Astrocyte (in vitro differentiated cells and primary cell): ENCODE data around the gene NOS1AP. TPM values are rescaled to one million over a fixed set of nuclear protein-coding genes. Genes with fewer than 3 reads are reported as not detected.

Source experiments
- DNase-seq: peaks from one replicate; pipeline ENCODE4 v3.0.0-alpha.2; 2010; ENCODE audit warnings: low read depth
- FAIRE-seq: peaks from 2 replicates; lab custom pipeline; 2011; peaks lifted over from hg19 to GRCh38; lab: Jason Lieb, UNC
- H2AFZ ChIP-seq: 2 replicates; pipeline ENCODE4 v1.6.0; 2012; ENCODE audit warnings: low read depth, low read length, inconsistent platforms
- H3K27ac ChIP-seq: 2 replicates; pipeline ENCODE4 v1.5.1; 2011; ENCODE audit warnings: low read depth, low read length, inconsistent platforms
- H3K27me3 ChIP-seq: 2 replicates; pipeline ENCODE4 v1.6.0; 2011; ENCODE audit warnings: low read length, inconsistent platforms; ENCODE audit not compliant: insufficient read depth
- H3K36me3 ChIP-seq: 2 replicates; pipeline ENCODE4 v1.5.1; 2011; ENCODE audit warnings: low read length, inconsistent platforms; ENCODE audit not compliant: insufficient read depth
- H3K4me1 ChIP-seq: 2 replicates; pipeline ENCODE4 v1.5.1; 2011; ENCODE audit warnings: low read length, inconsistent platforms; ENCODE audit not compliant: insufficient read depth
- H3K4me2 ChIP-seq: 2 replicates; pipeline ENCODE4 v1.6.0; 2012; ENCODE audit warnings: low read length, inconsistent platforms
- H3K4me3 ChIP-seq: 2 replicates; pipeline ENCODE4 v1.5.1; 2011; ENCODE audit warnings: low read depth, mild to moderate bottlenecking, low read length, inconsistent platforms; ENCODE audit not compliant: insufficient read depth
- H3K79me2 ChIP-seq: 2 replicates; pipeline ENCODE4 v1.6.0; 2012; ENCODE audit warnings: mild to moderate bottlenecking, low read length, inconsistent platforms; ENCODE audit not compliant: insufficient read depth
- H3K9ac ChIP-seq: 2 replicates; pipeline ENCODE4 v1.6.0; 2012; ENCODE audit warnings: mild to moderate bottlenecking, low read length, inconsistent platforms
- H3K9me3 ChIP-seq: 2 replicates; pipeline ENCODE4 v1.5.1; 2012; ENCODE audit warnings: low read depth, mild to moderate bottlenecking, low read length, inconsistent platforms; ENCODE audit not compliant: insufficient read depth
- H4K20me1 ChIP-seq: 2 replicates; pipeline ENCODE4 v1.6.0; 2012; ENCODE audit warnings: low read length, inconsistent platforms; ENCODE audit not compliant: insufficient read depth
- H3K27ac Mint-ChIP-seq: one replicate; pipeline ENCODE4 v1.8.0; 2021; ENCODE audit warnings: mild to moderate bottlenecking, mixed read lengths; ENCODE audit not compliant: unreplicated experiment
- H3K27me3 Mint-ChIP-seq: one replicate; pipeline ENCODE4 v1.8.0; 2021; ENCODE audit warnings: low read depth, mixed read lengths; ENCODE audit not compliant: unreplicated experiment
- H3K36me3 Mint-ChIP-seq: one replicate; pipeline ENCODE4 v1.8.0; 2021; ENCODE audit warnings: low read depth, mixed read lengths; ENCODE audit not compliant: unreplicated experiment
- H3K4me1 Mint-ChIP-seq: one replicate; pipeline ENCODE4 v1.8.0; 2021; ENCODE audit warnings: low read depth, mixed read lengths; ENCODE audit not compliant: unreplicated experiment
- H3K4me3 Mint-ChIP-seq: one replicate; pipeline ENCODE4 v1.8.0; 2021; ENCODE audit warnings: mild to moderate bottlenecking, moderate library complexity, mixed read lengths; ENCODE audit not compliant: unreplicated experiment
- H3K9me3 Mint-ChIP-seq: one replicate; pipeline ENCODE4 v1.8.0; 2021; ENCODE audit warnings: mild to moderate bottlenecking, mixed read lengths; ENCODE audit not compliant: unreplicated experiment
- EZH2 ChIP-seq: IDR thresholded peaks from 2 replicates; pipeline ENCODE4 v1.6.1; 2012; ENCODE audit warnings: mild to moderate bottlenecking, low read length, inconsistent platforms; ENCODE audit not compliant: insufficient read depth
- total RNA-seq: library from RNA; stranded (reverse); gene quantifications from 2 replicates; pipeline ENCODE4 v1.2.1, GENCODE V29; 2021
- TF ChIP-seq, protein P1 (sequence below): IDR thresholded peaks from 2 replicates; pipeline ENCODE4 v1.5.1; 2011; ENCODE audit warnings: low read depth, mild to moderate bottlenecking, inconsistent platforms, low read length, moderate library complexity; ENCODE audit not compliant: insufficient read depth

NOS1AP gene
- total RNA-seq, 1 donor from 2014 or later = 1.2 TPM

DNA sequence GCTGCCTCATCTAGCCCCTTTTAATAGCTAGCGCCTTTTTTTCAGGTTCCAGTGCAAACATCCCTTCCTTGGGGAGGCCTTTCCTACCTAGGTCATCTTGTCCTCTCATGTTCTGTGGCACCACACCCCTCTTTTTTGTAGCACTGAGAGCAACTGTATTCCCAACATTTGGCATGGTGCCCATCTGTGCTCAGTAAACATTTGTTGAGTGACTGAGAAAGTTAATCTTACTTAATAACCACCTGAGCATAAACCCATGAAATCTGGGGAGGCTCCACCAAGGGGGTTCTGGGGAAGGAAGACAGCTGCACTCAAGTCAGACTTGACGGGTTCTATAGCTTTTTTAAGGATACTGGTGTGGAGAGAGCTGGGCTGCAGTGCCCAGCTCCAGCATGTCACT lies 90.0 kb downstream of the NOS1AP start:
- H3K9me3 ChIP-seq = no peaks in the 10 kb centered on the region
- no peaks in the 10 kb centered on the region for H3K79me2 ChIP-seq
- H3K9ac ChIP-seq = no peak overlapping the region
- H3K4me1 Mint-ChIP-seq = no peaks in the 10 kb centered on the region
- H2AFZ ChIP-seq = no peak overlapping the region
- TF ChIP-seq, protein P1, sequence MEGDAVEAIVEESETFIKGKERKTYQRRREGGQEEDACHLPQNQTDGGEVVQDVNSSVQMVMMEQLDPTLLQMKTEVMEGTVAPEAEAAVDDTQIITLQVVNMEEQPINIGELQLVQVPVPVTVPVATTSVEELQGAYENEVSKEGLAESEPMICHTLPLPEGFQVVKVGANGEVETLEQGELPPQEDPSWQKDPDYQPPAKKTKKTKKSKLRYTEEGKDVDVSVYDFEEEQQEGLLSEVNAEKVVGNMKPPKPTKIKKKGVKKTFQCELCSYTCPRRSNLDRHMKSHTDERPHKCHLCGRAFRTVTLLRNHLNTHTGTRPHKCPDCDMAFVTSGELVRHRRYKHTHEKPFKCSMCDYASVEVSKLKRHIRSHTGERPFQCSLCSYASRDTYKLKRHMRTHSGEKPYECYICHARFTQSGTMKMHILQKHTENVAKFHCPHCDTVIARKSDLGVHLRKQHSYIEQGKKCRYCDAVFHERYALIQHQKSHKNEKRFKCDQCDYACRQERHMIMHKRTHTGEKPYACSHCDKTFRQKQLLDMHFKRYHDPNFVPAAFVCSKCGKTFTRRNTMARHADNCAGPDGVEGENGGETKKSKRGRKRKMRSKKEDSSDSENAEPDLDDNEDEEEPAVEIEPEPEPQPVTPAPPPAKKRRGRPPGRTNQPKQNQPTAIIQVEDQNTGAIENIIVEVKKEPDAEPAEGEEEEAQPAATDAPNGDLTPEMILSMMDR = no peak
- TF ChIP-seq EZH2 = no peak
- DNase-seq = no peak
- no peak overlapping the region for H3K27ac ChIP-seq
- no peaks in the 10 kb centered on the region for H3K27me3 Mint-ChIP-seq
- H3K4me3 Mint-ChIP-seq = no peak overlapping the region
- H4K20me1 ChIP-seq = no peaks in the 10 kb centered on the region
- peaks cover 2% of the 10 kb centered on the region for H3K9me3 Mint-ChIP-seq
- no peaks in the 10 kb centered on the region for H3K27me3 ChIP-seq
- no peak overlapping the region for H3K27ac Mint-ChIP-seq
- no peaks in the 10 kb centered on the region for H3K4me1 ChIP-seq
- peaks cover 3% of the 10 kb centered on the region for H3K36me3 Mint-ChIP-seq
- H3K4me3 ChIP-seq = no peak overlapping the region
- no peaks in the 10 kb centered on the region for H3K36me3 ChIP-seq
- no peak for FAIRE-seq
- H3K4me2 ChIP-seq = no peak overlapping the region

DNA sequence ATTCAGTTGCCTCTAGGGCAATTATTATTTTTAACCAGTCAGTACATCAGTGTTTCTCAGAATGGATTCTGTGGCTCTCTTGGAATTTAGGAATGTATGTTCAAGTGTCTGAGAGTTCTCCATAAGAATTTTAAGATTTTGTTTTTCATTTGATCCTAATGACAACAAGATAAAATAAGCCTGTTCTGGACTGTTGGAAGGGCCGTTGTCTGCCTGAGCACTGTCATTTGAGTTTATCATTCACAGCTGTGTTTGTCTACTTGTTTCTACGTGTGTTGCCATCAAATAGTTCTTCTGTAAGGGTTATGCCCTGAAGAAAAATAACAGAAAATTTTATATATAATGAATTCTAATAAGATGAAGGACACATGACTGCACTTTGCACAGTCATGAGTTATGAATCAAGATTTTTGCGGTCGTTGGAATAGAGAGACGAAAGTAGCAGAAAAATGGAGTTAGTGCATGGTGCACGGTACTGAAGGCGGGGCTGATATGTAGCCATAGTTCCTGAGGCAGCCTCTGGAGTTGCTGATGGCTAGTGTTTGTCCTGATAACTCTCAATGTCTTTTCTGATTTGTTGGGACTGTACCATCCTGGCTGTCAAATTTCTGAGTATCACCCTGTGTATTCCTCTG lies 92.5 kb downstream of the NOS1AP start:
- FAIRE-seq = no peak
- H3K9me3 Mint-ChIP-seq = peaks cover 2% of the 10 kb centered on the region

DNA sequence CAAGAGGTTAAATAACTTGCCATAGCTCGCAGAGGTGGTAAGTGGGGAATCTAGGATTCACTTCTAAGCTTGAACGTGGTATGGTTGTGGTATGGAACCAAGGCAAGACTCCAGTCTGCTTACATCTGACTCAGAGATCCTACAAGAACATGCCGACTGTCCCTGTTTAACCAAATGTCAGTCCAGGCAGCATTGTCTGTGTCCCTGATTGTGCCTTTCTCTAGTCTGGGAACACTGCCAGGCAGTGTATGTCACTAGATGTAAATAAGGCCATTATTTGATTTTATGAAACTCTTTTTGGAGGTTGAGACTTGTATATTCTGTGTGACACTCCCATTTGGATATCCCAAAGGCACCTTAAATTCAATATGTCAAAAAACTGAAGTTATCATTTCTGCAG lies 96.0 kb downstream of the NOS1AP start:
- Mint-ChIP-seq H3K4me1 (peaks cover 1% of the 10 kb centered on the region), H3K27ac (no peak overlapping the region), H3K36me3 (no peaks in the 10 kb centered on the region), H3K4me3 (no peak overlapping the region), H3K9me3 (peaks cover 2% of the 10 kb centered on the region), H3K27me3 (peaks cover 18% of the 10 kb centered on the region)
- Histone ChIP-seq H3K4me2 (no peak overlapping the region), H3K79me2 (no peaks in the 10 kb centered on the region), H2AFZ (no peak overlapping the region), H4K20me1 (no peaks in the 10 kb centered on the region), H3K4me1 (no peaks in the 10 kb centered on the region), H3K4me3 (no peak overlapping the region), H3K27ac (no peak overlapping the region), H3K9me3 (no peaks in the 10 kb centered on the region), H3K9ac (no peak overlapping the region), H3K27me3 (peaks cover 11% of the 10 kb centered on the region), H3K36me3 (no peaks in the 10 kb centered on the region)
- DNase-seq = no peak
- FAIRE-seq = no peak
- TF ChIP-seq EZH2 = no peak
- TF ChIP-seq, protein P1 = no peak

More for the DNA sequence above, 92.5 kb downstream of the NOS1AP start:
- Histone ChIP-seq H3K27ac (no peak overlapping the region), H3K79me2 (no peaks in the 10 kb centered on the region), H3K4me1 (no peaks in the 10 kb centered on the region), H4K20me1 (no peaks in the 10 kb centered on the region), H3K27me3 (peaks cover 8% of the 10 kb centered on the region), H3K9ac (no peak overlapping the region), H3K4me3 (no peak overlapping the region), H2AFZ (no peak overlapping the region), H3K9me3 (no peaks in the 10 kb centered on the region), H3K36me3 (no peaks in the 10 kb centered on the region), H3K4me2 (no peak overlapping the region)
- Mint-ChIP-seq H3K4me1 (no peaks in the 10 kb centered on the region), H3K4me3 (no peak overlapping the region), H3K27ac (no peak overlapping the region), H3K36me3 (peaks cover 3% of the 10 kb centered on the region), H3K27me3 (no peaks in the 10 kb centered on the region)
- TF ChIP-seq, protein P1 = no peak
- TF ChIP-seq EZH2 = no peak
- peak; percentile 38 for DNase-seq
